HG02852 (cell line): ENCODE data around the gene PHF23.

Experiments used
- ATAC-seq: cut with Tn5 transposase; IDR thresholded peaks from one replicate; pipeline ENCODE4 v1.9.1; 2021; ENCODE audit warnings: mild to moderate bottlenecking, moderate library complexity; ENCODE audit not compliant: unreplicated experiment

PHF23 gene

DNA sequence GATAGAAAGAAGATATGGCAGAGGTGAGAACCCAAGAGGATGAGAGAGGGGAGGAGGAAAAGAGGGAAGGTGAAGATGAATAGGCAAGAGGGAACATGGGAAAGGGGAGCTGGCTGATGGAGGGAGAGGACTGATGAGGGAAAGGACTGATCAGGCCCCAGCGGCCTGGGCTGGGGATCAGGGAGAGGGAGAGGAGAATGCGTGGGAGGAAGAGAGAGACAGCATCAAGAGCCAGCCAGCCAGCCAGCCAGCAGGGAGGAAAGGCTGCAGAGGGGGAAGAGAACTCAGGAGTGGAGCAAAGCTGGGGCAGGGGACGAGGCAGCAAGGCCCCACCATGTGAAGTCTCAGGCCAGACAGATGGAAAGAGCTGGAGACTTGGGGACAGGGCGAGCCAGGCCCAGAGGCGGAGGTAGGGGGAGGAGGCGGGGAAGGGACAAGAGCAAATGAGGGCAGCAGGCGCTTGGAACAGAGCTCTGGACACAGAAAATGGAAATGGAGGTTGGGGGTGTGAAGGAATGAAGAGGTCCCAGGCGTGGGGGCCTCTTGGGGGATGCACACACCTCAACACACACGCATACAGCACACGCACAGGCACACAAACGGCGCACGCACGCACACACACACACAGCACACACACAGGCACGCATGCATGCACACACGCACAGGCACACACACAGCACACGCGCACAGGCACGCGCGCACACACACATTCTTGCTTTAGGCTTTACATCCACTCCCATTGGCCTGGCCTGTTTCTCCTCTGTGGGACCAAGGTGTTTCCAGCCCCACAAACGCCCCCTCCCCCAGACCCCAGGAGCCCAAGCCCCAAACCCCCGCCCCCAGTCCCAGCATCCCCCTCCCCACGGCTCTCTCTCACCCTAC is 31.9 kb downstream of the PHF23 start:
- no peak for ATAC-seq

GRCh38 chr17:7205561-7205960 is 33.7 kb downstream of the PHF23 start:
- ATAC-seq, result no peak

GRCh38 chr17:7204828-7205461 is 34.3 kb downstream of the PHF23 start:
- peak; percentile 76 for ATAC-seq

GRCh38 chr17:7204336-7204735 is 34.9 kb downstream of the PHF23 start:
- no peak for ATAC-seq

GRCh38 chr17:7203391-7203790 is 35.9 kb downstream of the PHF23 start:
- no peak for ATAC-seq

GRCh38 chr17:7196651-7197401 is 42.4 kb downstream of the PHF23 start:
- no peak for ATAC-seq

DNA sequence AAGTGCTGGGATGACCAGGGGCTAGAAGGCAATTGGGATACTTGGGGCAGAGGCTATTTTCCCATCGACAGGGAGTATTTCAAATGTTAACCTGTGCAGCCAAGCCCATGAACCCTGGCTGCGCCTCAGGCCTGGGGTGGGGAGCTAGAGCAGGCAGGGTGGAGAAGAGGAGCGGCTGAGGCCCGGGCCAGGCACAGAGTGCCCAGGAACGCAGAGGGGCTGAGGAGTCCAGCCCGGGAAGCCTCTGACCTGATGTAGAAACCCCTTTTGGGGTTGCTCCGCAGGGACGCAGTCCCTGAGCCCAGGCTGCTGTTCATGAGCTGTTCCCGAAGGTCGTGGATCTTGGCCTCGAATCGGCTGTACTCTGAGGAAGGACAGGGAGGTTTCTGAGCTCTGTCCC is 43.3 kb downstream of the PHF23 start:
- no peak for ATAC-seq

DNA sequence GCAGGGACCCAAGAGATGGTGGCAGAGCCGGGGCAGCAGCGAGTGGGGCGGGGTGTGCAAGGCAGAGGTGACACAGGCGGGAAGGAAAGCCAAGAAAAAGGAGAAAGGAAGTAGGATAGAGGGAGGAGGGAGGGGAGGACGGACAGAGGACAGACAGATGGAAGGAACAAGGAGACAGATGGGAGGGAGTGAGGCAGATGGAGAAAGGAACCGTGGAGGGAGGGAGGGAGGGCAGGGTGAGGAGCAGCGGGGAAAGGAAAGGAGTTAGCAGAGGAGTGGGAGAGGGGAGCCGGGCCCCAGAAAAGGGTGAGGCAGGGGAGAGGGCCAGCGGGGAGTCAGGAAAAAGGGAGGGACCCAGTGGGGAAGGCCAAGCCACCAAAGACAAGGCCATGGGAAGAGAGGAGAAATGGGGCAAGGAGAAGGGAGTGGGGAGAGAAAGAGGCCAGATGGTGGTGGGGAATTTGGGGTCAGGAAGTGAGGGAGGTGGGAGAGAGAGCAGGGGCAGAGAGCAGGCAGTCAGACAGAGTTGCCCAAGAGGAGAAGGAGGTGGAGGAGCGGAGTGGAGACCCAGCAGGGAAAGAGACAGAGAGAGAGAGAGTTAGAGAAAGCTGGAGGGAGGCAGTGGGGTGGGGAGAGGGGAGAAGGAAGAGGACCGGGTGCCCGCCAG is 46.9 kb downstream of the PHF23 start:
- ATAC-seq, result no peak

- ATAC-seq, result no peak
Measured at GRCh38 chr17:7191571-7192270, 47.5 kb downstream of the PHF23 start.

GRCh38 chr17:7191069-7191468 is 48.2 kb downstream of the PHF23 start:
- ATAC-seq, result no peak

- ATAC-seq, result no peak
Measured at GRCh38 chr17:7190276-7190917, 48.9 kb downstream of the PHF23 start.

- ATAC-seq, result no peak
Measured at GRCh38 chr17:7186241-7186640, 53.0 kb downstream of the PHF23 start.
